ENCODE measurements around the gene TMEM130.

- TF ChIP-seq CTCF (IDR thresholded peaks at IDR 0.05) (no peak), POLR2A (IDR thresholded peaks at IDR 0.05) (no peak)
These were observed 31.0 kb upstream of the TMEM130 start for GRCh38 chr7:98900815-98901214.
